SK-N-SH treated with all-trans-retinoic acid at 6 μM for 48 hours (cell line): ENCODE results near the gene PRDM11.

Experiments used
- ARNTL ChIP-seq: fragments of 450-650 bp; formaldehyde crosslinking; IDR thresholded peaks from 2 replicates; pipeline ENCODE4 v1.5.0; 2020; ENCODE audit warnings: low read depth, mild to moderate bottlenecking, moderate library complexity, borderline replicate concordance
- ISL1 ChIP-seq: fragments of 250-450 bp; sonication (Bioruptor Pico); IDR thresholded peaks from 2 replicates; pipeline ENCODE4 v2.1.2; 2022; ENCODE audit warnings: mild to moderate bottlenecking, moderate library complexity
- OSR1 ChIP-seq: fragments of 250-450 bp; sonication (Bioruptor Pico); IDR thresholded peaks from 2 replicates; pipeline ENCODE4 v1.8.0; 2022; ENCODE audit warnings: moderate library complexity, mild to moderate bottlenecking, inconsistent platforms
- PPARA ChIP-seq: fragments of 250-450 bp; sonication (Bioruptor Pico); IDR thresholded peaks from 2 replicates; pipeline ENCODE4 v1.5.0; 2020; ENCODE audit warnings: mild to moderate bottlenecking, borderline replicate concordance
- ZFP30 ChIP-seq: fragments of 450-650 bp; formaldehyde crosslinking; IDR thresholded peaks from 2 replicates; pipeline ENCODE4 v1.5.0; 2022; ENCODE audit warnings: mild to moderate bottlenecking, moderate library complexity
- TF ChIP-seq, protein P1 (sequence below): fragments of 250-450 bp; sonication (Bioruptor Pico); IDR thresholded peaks from 2 replicates; pipeline ENCODE4 v1.5.0; 2020; ENCODE audit warnings: mild to moderate bottlenecking, moderate library complexity

GRCh38 chr11:45147891-45148675, 1.6 kb downstream of the PRDM11 start:
- TF ChIP-seq ISL1 (CRISPR knock-in tag) (no peak), ARNTL (CRISPR knock-in tag) (no peak), OSR1 (CRISPR knock-in tag) (no peak), ZFP30 (CRISPR knock-in tag) (no peak), PPARA (CRISPR knock-in tag) (no peak)
- TF ChIP-seq, protein P1, sequence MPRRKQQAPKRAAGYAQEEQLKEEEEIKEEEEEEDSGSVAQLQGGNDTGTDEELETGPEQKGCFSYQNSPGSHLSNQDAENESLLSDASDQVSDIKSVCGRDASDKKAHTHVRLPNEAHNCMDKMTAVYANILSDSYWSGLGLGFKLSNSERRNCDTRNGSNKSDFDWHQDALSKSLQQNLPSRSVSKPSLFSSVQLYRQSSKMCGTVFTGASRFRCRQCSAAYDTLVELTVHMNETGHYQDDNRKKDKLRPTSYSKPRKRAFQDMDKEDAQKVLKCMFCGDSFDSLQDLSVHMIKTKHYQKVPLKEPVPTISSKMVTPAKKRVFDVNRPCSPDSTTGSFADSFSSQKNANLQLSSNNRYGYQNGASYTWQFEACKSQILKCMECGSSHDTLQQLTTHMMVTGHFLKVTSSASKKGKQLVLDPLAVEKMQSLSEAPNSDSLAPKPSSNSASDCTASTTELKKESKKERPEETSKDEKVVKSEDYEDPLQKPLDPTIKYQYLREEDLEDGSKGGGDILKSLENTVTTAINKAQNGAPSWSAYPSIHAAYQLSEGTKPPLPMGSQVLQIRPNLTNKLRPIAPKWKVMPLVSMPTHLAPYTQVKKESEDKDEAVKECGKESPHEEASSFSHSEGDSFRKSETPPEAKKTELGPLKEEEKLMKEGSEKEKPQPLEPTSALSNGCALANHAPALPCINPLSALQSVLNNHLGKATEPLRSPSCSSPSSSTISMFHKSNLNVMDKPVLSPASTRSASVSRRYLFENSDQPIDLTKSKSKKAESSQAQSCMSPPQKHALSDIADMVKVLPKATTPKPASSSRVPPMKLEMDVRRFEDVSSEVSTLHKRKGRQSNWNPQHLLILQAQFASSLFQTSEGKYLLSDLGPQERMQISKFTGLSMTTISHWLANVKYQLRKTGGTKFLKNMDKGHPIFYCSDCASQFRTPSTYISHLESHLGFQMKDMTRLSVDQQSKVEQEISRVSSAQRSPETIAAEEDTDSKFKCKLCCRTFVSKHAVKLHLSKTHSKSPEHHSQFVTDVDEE, result no peak
